GM18505 (cell line): Measurements from ENCODE around the gene PTPRN.
A peak's percentile ranks its signal among the peaks of the same experiment; 100 is the strongest.
"Not testable (repeated sequence)": the region's sequence is repeated elsewhere in the genome, so short reads cannot be mapped to it uniquely, and the experiment has no call there.

Experiments
- ATAC-seq: cut with Tn5 transposase; IDR thresholded peaks from one replicate; pipeline ENCODE4 v1.9.1; 2021; ENCODE audit not compliant: unreplicated experiment
- POLR2A ChIP-seq: IDR thresholded peaks from 4 replicates; pipeline ENCODE4 v1.6.1; 2011; ENCODE audit warnings: borderline replicate concordance; ENCODE audit not compliant: insufficient read depth, insufficient read length; ENCODE audit errors: extremely low read depth

Gene PTPRN

DNA sequence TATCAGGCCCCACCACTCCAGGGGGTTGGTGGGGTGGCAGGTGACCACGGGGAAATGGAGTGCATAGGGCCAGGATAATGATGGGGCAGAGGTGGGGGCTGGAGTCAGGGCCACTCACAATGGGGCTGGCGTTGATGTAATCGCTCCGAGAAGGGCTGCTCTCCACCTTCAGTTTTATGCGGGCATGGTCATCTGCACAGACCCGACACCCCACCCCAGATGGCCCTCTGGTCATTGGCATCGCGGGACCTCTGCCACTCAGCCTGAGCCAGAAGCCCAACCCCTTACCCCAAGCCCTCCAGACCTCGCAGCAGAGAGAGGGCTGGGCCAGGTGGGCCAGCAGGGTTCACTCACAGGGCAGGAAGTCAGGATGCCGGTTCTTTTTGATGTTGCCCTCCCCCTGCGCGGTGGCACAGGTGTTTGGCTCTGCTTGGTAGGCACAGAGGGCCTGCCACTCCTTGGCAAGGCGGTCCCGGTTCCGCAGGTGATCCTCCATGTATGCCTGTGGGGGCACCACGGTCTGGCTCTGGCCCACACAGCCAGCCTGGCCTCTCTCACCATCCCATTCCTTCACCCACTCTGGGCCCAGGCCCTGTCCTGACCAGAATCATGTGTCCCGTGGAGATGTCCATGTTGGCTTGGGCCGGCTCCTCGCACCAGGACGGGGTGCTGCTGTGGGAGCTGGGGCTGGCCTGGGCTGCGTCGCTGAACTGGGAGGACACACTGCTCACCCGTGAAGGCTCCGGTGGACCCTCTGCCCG is 12.4 kb downstream of the PTPRN start:
- TF ChIP-seq POLR2A = no peak
- ATAC-seq = no peak

DNA sequence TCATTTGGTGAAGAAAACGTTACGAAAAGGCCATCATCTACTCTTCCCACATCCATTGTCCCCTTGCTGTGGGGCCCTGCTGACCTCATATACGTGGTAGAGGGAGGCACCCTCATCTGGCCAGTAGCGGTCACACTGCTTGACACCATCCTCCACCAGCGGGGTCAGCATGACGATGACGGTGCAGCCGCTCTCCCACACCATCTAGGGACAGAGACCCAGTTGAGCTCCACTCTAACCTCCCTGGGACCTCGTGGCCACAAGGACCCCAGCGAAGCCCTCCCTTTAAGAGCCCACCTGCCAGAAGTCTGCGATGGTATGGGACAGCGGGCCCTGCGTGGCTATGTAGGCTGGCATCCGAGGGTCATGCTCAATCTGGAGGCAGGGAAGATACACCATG is 13.1 kb downstream of the PTPRN start:
- TF ChIP-seq POLR2A = no peak
- no peak for ATAC-seq

DNA sequence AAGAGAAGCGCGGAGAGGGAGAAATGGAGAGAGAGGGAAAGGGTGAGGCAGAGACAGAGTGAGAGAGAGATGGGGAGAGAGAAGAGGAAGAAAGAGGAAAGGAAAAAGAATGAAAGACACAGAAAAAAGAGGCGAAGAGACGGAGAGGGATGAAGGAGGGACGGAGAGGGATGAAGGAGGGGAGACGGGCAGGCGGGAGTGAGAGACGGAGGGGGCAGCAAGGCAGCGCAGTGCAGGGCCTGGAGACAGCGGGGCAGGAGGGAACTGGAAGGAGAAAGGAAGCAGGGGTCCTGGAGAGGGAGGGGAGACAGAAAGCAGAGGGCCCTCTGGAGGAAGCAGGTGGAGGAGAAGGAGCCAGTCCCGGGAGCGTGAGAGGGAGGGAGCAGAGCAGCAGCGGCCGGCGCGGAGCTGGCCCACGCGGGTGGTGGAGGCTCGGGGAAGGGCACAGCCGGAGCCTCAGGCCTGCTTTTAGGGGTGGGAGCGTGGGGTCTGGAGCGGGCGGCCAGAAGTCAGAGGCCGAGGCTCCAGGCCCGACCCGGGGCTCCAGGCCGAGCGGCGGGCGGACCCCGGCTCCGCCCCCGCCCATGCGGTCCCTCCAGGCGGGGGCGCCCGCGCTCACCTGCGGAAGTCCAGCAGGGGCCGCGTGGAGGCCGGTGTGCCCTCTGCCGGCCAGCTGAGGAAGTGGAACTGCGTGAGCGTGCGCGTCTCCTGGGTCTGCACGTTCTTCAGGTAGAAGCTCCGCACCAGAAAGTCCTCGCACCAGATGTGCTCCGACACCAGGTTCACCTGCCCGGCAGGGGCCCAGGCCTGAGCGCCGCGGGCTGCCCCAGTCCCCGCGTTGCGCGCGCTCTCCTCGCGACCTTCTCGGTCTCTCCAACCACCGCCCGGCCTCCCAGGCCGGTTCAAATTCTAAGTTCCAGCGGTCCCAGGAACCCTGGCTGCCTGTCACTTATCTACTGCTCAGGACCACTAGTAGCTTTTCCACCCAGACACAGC is 14.5 kb downstream of the PTPRN start:
- ATAC-seq = peak; percentile 92
- peak; percentile 73 for TF ChIP-seq POLR2A

DNA sequence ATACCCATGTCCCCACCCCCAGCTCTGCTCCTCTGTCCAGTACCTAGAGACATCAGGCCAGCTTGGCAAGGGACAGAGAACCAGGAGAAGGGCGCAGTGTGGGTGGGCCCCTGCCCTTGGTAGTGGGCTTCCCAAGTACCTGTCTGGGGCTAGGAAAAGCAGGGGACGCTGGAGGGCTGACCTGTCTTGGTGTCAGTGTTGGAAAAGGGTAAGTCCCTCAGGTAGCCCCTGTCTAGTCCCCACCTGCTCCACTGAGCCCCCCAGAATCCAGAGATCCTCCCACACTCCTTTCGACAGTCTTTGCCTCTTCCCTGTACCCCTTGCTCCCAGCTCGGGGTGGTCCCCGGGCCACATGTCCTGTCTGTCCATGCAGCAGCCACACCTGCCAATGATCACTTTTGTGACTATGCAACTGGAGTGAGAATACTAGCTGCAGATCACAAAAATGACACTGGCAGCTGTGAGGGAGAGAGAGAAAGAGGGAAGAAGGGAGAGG is 15.4 kb downstream of the PTPRN start:
- TF ChIP-seq POLR2A = no peak
- no peak for ATAC-seq

DNA sequence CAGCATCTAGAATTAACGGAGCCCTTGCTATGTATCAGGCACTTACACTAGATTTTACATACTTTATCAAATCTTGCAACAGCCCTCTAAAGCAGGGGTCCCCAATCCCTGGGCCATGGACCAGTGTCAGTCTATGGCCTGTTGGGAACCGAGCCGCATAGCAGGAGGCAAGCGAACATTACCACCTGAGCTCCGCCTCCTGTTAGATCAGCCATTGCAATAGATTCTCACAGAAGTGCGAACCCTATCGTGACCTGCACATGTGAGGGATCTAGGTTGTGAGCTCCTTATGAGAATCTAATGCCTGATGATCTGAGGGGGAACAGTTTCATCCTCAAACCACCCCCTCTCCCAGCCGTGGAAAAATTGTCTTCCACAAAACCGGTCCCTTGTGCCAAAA is 16.6 kb downstream of the PTPRN start:
- ATAC-seq = no peak
- TF ChIP-seq POLR2A = no peak

DNA sequence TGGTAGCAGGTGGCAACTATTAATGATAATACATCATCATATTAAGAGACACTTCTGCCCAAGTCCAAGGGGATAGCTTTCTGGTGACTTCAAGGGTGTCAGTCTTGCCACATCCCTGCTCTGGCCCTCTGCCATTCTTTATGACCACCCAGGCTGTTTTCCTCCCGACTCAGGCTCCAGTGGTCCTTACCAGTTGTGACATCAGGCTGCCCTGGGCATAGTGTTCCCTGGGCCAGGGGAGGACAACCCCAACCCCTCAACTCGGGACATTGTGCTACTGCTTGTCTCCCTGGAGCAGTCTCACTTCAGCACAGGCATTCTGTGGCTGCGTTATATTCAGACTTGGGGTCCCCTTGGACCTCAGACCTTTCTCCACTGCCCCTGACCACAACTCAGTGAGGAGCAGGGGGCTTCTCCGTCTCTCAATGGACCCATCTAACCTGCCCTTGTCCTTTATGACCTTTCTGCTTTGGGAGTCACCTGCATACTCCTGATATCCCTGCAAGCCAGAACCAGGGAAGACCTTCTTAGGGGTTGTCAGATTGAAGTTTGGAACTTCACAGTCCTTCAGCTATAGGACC is 17.2 kb downstream of the PTPRN start:
- no peak for TF ChIP-seq POLR2A
- ATAC-seq = no peak

DNA sequence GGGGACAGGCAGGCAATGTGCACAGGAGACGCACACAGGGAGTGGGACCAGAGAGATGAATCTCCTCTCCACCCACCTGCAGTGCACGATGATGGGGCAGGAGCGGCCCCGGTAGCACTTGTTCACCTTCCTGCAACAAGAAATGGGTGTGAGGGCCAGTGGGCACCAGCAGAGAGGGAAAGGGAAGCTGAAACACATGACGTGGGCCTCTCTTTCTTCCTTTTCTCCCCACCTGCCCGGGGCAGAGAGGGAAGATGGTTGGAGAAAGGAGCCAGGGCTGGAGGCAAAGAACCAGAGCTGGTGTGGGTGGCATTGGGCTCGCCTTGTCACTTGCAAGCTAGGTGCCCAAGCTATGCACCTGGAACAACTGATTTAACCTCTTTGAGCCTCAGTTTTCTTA is 17.8 kb downstream of the PTPRN start:
- ATAC-seq = no peak
- no peak for TF ChIP-seq POLR2A

DNA sequence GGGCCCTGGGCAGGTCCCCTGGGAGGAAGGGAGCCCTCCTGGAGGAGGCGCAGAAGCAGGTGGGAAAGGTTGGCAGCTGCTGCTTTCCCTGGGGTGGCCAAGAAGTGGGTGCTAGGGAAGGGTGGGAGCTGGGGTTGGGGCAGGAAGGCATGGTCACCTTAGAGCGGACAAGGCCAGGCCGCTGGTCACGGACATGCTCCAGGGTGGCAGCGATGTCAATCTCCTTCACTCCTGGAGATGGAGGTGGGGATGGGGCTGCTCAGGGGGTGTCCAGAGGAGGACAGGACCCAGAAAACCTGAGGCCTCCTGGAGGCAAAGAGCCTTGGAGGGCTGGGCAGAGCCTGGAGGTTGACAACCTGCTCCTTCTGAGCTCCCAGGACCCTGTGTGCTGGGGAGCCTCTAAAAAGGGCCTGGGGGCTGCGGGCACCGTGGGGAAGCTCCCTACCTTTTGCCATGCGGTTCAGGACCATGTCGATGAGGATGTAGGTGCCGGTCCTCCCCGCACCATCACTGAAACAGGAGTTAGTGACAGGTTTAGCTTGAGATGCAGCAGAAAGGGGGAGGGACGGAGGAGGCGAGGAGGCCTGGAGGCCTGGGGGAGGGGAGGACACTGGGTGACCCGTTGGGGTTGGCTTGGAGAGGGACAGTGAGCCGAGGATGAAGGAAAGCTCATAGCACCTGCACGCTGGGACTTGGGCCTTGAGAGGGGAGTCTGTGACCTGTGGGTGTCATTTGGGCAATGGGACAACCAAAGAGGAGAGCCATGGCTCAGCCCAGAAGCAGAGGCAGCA is 18.6 kb downstream of the PTPRN start:
- TF ChIP-seq POLR2A = no peak
- ATAC-seq = no peak

DNA sequence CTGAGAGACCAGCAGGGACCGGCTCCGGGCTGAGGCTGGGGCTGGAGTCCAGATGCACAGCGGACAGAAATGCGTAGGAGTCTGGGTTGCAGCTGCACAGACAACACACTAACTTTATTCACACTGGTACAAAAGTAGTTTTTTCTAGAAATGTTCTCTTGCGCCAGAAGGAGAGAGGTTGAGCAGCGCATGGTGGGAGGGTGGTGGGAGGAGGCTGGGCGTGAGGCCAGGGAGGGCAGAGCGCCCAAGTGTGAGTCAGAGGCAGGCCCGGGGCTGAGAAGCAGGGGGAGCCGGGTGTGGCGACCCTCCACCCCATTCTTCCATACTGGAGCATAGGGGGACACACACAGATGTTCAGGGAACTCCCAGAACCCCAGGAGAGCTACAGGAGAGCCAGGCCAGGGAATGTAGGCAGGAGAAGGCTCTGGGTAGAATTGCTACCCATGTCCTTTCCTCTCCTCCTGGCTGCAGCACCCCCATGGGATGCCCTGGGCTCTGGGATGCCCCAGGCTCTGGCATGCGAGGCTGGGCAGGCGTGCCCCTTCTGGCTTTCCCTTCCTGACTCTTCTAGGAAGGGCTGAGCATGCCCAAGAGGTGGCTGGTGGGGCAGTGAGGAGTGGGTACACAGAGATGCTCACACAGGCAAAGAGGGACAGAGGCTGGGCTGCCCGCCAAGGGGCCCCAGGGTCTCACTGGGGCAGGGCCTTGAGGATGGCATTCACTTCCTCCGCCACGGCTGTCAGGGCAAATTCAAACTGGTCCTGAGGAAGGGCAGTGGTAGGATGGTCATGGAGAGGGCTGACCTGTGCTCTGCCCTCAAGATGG is 19.5 kb downstream of the PTPRN start:
- no peak for ATAC-seq
- TF ChIP-seq POLR2A = no peak

DNA sequence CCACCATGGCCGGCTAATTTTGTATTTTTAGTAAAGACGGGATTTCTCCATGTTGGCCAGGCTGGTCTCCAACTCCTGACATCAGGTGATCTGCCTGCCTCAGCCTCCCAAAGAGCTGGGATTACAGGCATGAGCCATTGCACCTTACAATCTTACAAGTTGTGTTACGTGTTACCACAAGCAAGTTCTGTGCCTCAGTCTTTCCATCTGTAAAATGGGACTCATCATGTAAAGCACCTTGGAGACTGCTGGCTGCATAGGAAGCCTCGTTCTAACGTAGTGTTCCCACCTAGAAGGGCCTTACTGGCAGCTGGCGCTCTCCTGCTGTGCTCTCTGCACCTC is 20.0 kb downstream of the PTPRN start:
- no peak for ATAC-seq
- TF ChIP-seq POLR2A = no peak

DNA sequence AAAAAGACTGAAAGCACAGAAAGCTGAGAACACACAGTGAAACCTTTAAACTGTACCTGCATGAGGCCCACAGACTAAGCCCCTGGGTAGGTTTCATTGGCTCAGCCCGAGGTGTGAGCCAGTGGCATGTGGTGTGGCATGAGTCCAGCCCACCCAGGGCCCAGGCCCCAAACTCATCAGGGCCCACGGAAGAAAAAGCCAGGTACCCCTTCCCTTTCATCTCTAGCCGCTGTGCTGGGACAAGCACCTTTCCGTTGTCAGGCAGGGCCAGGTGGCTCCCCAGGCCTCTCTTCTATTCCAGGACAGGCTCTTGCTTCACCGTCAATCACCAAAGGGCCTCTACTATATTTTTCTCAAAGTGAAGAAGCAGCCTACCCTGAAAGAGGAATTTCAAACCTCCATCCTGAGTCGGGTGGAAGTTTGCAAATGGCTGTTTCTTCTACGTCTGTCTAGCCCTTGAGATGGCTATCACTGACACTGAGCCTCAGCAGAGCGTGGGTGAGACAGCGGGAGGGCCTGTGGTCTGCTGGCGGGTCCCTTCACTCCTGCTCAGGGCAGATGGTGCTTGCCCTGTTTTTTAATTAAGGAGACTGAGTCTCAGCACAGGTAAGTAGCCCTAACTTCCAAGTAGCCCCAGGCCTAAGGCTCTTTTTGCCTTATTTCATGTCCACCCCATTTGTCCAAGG is 21.5 kb downstream of the PTPRN start:
- ATAC-seq = no peak
- no peak for TF ChIP-seq POLR2A

DNA sequence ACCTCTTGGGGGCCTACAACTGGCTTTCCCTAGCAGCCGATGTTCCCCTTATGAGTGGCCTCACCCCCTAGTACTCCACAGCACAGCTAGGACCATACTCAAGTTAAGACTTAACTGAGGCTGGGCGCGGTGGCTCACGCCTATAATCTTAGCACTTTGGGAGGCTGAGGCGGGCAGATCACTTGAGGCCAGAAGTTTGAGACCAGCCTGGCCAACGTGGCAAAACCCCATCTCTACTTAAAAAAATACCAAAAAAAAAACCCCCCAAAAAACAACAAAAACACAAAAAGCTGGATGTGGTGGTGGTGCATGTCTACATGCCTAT is 22.1 kb downstream of the PTPRN start:
- ATAC-seq = not testable (repeated sequence)
